ENCODE results near the gene PCDHA13. TPM values are rescaled to one million over a fixed set of nuclear protein-coding genes. Genes with fewer than 3 reads are reported as not detected.
"Not testable (repeated sequence)": the region's sequence is repeated elsewhere in the genome, so short reads cannot be mapped to it uniquely, and the experiment has no call there.

Gene PCDHA13
- total and polyA plus RNA-seq, 2 experiments from 2014 or later, result not detected

- Histone ChIP-seq H4K20me1 (ENCODE audit: insufficient read depth) (no peaks in the 10 kb centered on the region), H3K79me2 (ENCODE audit: insufficient read depth) (no peaks in the 10 kb centered on the region), H3K9ac (no peak within 1 kb of the TSS), H3K27me3 (replicated peaks; ENCODE audit: insufficient read depth) (no peaks in the 10 kb centered on the region), H3K9me2 (ENCODE audit: insufficient read depth) (no peaks in the 10 kb centered on the region), H3K9me3 (ENCODE audit: low read depth) (no peaks in the 10 kb centered on the region), H3K27ac (no peak within 1 kb of the TSS), H3F3A (ENCODE audit: insufficient read depth) (no peaks in the 10 kb centered on the region), H3K4me2 (ENCODE audit: unreplicated experiment) (no peak within 1 kb of the TSS), H3K4me1 (ENCODE audit: insufficient read depth) (no peaks in the 10 kb centered on the region), H2AFZ (no peak within 1 kb of the TSS), H3K4me3 (no peak within 1 kb of the TSS), H3K36me3 (ENCODE audit: low read depth) (no peaks in the 10 kb centered on the region)
- WGBS, 2 experiments (ENCODE audit: low coverage in 1 of 2, low lambda C conversion rate in 2 of 2, missing lambda C conversion rate in 2 of 2), result 26 to 28% methylated on average over 47 of the region's 47 CpGs
- DNase-seq, result peak; percentile 10
- in situ Hi-C loops (cut with MboI), result no loop called here
- TF ChIP-seq EZH2phosphoT487 (IDR thresholded peaks at IDR 0.05; ENCODE audit: insufficient read depth, low read depth), result no peak
- no peak for TF ChIP-seq EZH2 (IDR thresholded peaks at IDR 0.05; ENCODE audit: insufficient read depth, poor library complexity, severe bottlenecking)
Measured at GRCh38 chr5:140840978-140841962, 40.7 kb upstream of the PCDHA13 start, which contains the start of gene PCDHA8. PCDHA8 (plus strand) TSS chr5:140841187; CDS start chr5:140841322, 135 bp downstream.

DNA sequence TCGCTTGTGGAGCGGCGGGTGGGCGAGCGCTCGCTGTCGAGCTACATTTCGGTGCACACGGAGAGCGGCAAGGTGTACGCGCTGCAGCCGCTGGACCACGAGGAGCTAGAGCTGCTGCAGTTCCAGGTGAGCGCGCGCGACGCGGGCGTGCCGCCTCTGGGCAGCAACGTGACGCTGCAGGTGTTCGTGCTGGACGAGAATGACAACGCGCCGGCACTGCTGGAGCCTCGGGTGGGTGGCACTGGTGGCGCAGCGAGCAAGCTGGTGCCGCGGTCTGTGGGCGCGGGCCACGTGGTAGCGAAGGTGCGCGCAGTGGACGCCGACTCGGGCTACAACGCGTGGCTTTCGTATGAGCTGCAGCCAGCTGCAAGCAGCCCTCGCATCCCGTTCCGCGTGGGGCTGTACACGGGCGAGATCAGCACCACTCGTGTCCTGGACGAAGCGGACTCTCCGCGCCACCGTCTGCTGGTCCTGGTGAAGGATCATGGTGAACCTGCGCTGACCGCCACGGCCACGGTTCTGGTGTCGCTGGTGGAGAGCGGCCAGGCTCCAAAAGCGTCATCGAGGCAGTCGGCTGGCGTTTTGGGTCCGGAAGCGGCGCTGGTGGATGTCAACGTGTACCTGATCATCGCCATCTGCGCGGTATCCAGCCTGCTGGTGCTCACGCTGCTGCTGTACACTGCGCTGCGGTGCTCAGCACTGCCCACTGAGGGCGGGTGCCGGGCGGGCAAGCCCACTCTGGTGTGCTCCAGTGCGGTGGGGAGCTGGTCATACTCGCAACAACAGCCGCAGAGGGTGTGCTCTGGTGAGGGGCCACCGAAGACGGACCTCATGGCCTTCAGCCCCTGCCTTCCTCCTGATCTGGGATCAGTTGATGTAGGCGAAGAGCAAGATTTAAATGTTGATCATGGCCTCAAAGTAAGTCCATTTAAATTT is 38.9 kb upstream of the PCDHA13 start:
- H3K4me1 ChIP-seq (ENCODE audit: insufficient read depth), result no peaks in the 10 kb centered on the region
- no peak for DNase-seq
- no peaks in the 10 kb centered on the region for H3K79me2 ChIP-seq (ENCODE audit: insufficient read depth)
- H2AFZ ChIP-seq, result no peak overlapping the region
- H3K9me3 ChIP-seq (ENCODE audit: low read depth), result no peaks in the 10 kb centered on the region
- H3K27ac ChIP-seq, result no peak overlapping the region
- no peaks in the 10 kb centered on the region for H3F3A ChIP-seq (ENCODE audit: insufficient read depth)
- no peak overlapping the region for H3K4me3 ChIP-seq
- H3K9ac ChIP-seq, result no peak overlapping the region
- no peaks in the 10 kb centered on the region for H3K36me3 ChIP-seq (ENCODE audit: low read depth)
- no peaks in the 10 kb centered on the region for H4K20me1 ChIP-seq (ENCODE audit: insufficient read depth)
- WGBS, 2 experiments (ENCODE audit: low coverage in 1 of 2, low lambda C conversion rate in 2 of 2, missing lambda C conversion rate in 2 of 2), result 49 to 52% methylated on average over 84 to 85 of the region's 87 CpGs
- in situ Hi-C loops (cut with MboI), result no loop called here
- H3K4me2 ChIP-seq (ENCODE audit: unreplicated experiment), result no peak overlapping the region
- H3K27me3 ChIP-seq (replicated peaks; ENCODE audit: insufficient read depth), result no peaks in the 10 kb centered on the region
- no peak for TF ChIP-seq EZH2 (IDR thresholded peaks at IDR 0.05; ENCODE audit: insufficient read depth, poor library complexity, severe bottlenecking)
- TF ChIP-seq EZH2phosphoT487 (IDR thresholded peaks at IDR 0.05; ENCODE audit: insufficient read depth, low read depth), result no peak
- H3K9me2 ChIP-seq (ENCODE audit: insufficient read depth), result no peaks in the 10 kb centered on the region

DNA sequence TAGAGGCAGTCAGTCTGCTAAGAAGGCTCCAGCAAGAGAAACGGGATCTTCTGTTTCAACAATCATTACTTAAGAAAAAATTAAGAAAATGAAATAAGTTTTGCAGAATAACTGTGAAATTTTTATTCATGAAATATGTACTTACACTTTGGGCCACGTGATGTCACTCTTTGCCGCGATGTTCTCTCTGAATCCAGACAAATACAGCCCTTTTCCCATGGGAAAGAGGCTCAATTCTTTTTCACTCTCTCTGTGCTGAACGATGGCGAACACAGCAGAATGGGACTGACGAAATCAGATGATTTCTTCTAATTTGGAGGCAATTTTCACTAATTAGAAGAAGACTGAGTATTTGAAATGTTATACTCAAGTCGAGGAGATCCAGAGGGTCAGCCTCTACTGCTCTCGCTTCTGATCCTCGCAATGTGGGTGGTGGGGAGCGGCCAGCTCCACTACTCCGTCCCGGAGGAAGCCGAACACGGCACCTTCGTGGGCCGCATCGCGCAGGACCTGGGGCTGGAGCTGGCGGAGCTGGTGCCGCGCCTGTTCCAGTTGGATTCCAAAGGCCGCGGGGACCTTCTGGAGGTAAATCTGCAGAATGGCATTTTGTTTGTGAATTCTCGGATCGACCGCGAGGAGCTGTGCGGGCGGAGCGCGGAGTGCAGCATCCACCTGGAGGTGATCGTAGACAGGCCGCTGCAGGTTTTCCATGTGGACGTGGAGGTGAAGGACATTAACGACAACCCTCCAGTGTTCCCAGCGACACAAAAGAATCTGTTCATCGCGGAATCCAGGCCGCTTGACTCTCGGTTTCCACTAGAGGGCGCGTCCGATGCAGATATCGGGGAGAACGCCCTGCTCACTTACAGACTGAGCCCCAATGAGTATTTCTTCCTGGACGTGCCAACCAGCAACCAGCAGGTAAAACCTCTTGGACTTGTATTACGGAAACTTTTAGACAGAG is 33.5 kb upstream of the PCDHA13 start, which contains the start of gene PCDHA9:
Gene PCDHA9, plus strand, starts transcription at position 244 of the 964 bp plus-strand sequence. Its CDS starts 114 bp downstream, at position 358.
- 17 to 21% methylated on average over 29 to 38 of the region's 48 CpGs for WGBS, 2 experiments (ENCODE audit: low coverage in 1 of 2, low lambda C conversion rate in 2 of 2, missing lambda C conversion rate in 2 of 2)
- H3K4me2 ChIP-seq (ENCODE audit: unreplicated experiment); H3K9ac ChIP-seq: not testable (repeated sequence)

GRCh38 chr5:140849831-140850634 is 31.9 kb upstream of the PCDHA13 start:
- in situ Hi-C loops (cut with MboI); DNase-seq: not testable (repeated sequence)
- 47 to 49% methylated on average over 96 to 101 of the region's 101 CpGs for WGBS, 2 experiments (ENCODE audit: low coverage in 1 of 2, low lambda C conversion rate in 2 of 2, missing lambda C conversion rate in 2 of 2)

More for the DNA sequence above, 33.5 kb upstream of the PCDHA13 start, which contains the start of gene PCDHA9:
- H2AFZ ChIP-seq; H4K20me1 ChIP-seq (ENCODE audit: insufficient read depth); H3K9me2 ChIP-seq (ENCODE audit: insufficient read depth); H3K27me3 ChIP-seq (replicated peaks; ENCODE audit: insufficient read depth); in situ Hi-C loops (cut with MboI); H3K27ac ChIP-seq; H3F3A ChIP-seq (ENCODE audit: insufficient read depth); H3K36me3 ChIP-seq (ENCODE audit: low read depth); H3K79me2 ChIP-seq (ENCODE audit: insufficient read depth); H3K4me3 ChIP-seq; H3K9me3 ChIP-seq (ENCODE audit: low read depth); H3K4me1 ChIP-seq (ENCODE audit: insufficient read depth): not testable (repeated sequence)
- peak; percentile 7 for DNase-seq

More at GRCh38 chr5:140849831-140850634, 31.9 kb upstream of the PCDHA13 start:
- not testable (repeated sequence) for H3K9me2 ChIP-seq (ENCODE audit: insufficient read depth); H3K9me3 ChIP-seq (ENCODE audit: low read depth); H3K27ac ChIP-seq; H3F3A ChIP-seq (ENCODE audit: insufficient read depth); H4K20me1 ChIP-seq (ENCODE audit: insufficient read depth); H3K79me2 ChIP-seq (ENCODE audit: insufficient read depth); H2AFZ ChIP-seq; H3K9ac ChIP-seq; H3K36me3 ChIP-seq (ENCODE audit: low read depth); H3K4me2 ChIP-seq (ENCODE audit: unreplicated experiment); H3K4me3 ChIP-seq; H3K27me3 ChIP-seq (replicated peaks; ENCODE audit: insufficient read depth); H3K4me1 ChIP-seq (ENCODE audit: insufficient read depth)

All from GM23248 (cell line).